ENCODE measurements around the gene TRHDE. TPM values are rescaled to one million over a fixed set of nuclear protein-coding genes. Genes with fewer than 3 reads are reported as not detected.

The TRHDE gene
- total RNA-seq, 1 experiment from 2014 or later, result 1.9 TPM

DNA sequence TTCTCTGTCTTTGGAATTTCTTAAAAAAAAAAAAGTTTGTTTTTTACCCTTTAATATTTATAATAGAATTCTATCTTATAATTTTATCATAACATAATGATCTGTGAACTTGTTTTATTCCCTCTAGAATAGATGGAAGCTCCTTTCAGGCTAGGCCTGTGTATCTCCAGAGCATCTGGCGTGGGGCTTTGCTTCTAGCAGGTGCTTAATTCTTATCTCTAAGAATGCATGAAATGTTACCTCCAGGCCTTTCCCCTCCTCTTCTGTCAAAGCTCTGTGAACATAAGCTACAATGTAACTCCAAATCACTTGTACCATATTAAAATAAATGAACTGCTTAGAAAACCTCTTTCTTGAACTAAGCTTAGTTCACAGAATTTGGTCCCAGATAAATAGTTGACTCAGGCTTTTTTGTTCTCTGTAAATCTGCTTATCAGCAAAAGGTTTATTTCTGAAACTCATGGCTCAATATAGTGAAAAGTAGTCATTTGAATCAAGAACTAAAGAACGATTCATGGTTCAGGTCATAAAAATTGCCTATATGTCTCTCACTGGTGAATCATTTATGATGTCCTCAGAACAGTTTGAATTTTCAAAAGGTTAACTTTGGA, 407.1 kb downstream of the TRHDE start:
- H3K36me3 ChIP-seq (ENCODE audit: control insufficient read depth, insufficient read depth, low read length), result no peaks in the 10 kb centered on the region
- ChIA-PET POLR2A (no interaction called here), CTCF (no interaction called here)
- H3K9me3 ChIP-seq (ENCODE audit: control insufficient read depth, insufficient read depth, low read depth, low read length), result no peaks in the 10 kb centered on the region; the same call in 1 of the 2 replicates
- in situ Hi-C loops (cut with HindIII; ENCODE audit: low pct_unique_long_range_greater_than_20kb, low sequenced_read_pairs), result no loop called here
- no peaks in the 10 kb centered on the region for H3K27me3 ChIP-seq (ENCODE audit: control insufficient read depth, insufficient read depth, low read length)
- no peak for DNase-seq (ENCODE audit: low read depth, low spot score)
- TF ChIP-seq POLR2AphosphoS5 (IDR thresholded peaks at IDR 0.05; ENCODE audit: low read depth, low read length), result no peak
- TF ChIP-seq SIN3A (IDR thresholded peaks at IDR 0.05; ENCODE audit: borderline replicate concordance, insufficient read depth, low read depth, low read length), result no peak
- TF ChIP-seq, protein P1, sequence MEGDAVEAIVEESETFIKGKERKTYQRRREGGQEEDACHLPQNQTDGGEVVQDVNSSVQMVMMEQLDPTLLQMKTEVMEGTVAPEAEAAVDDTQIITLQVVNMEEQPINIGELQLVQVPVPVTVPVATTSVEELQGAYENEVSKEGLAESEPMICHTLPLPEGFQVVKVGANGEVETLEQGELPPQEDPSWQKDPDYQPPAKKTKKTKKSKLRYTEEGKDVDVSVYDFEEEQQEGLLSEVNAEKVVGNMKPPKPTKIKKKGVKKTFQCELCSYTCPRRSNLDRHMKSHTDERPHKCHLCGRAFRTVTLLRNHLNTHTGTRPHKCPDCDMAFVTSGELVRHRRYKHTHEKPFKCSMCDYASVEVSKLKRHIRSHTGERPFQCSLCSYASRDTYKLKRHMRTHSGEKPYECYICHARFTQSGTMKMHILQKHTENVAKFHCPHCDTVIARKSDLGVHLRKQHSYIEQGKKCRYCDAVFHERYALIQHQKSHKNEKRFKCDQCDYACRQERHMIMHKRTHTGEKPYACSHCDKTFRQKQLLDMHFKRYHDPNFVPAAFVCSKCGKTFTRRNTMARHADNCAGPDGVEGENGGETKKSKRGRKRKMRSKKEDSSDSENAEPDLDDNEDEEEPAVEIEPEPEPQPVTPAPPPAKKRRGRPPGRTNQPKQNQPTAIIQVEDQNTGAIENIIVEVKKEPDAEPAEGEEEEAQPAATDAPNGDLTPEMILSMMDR (IDR thresholded peaks at IDR 0.05), result no peak
- TF ChIP-seq, protein P2, sequence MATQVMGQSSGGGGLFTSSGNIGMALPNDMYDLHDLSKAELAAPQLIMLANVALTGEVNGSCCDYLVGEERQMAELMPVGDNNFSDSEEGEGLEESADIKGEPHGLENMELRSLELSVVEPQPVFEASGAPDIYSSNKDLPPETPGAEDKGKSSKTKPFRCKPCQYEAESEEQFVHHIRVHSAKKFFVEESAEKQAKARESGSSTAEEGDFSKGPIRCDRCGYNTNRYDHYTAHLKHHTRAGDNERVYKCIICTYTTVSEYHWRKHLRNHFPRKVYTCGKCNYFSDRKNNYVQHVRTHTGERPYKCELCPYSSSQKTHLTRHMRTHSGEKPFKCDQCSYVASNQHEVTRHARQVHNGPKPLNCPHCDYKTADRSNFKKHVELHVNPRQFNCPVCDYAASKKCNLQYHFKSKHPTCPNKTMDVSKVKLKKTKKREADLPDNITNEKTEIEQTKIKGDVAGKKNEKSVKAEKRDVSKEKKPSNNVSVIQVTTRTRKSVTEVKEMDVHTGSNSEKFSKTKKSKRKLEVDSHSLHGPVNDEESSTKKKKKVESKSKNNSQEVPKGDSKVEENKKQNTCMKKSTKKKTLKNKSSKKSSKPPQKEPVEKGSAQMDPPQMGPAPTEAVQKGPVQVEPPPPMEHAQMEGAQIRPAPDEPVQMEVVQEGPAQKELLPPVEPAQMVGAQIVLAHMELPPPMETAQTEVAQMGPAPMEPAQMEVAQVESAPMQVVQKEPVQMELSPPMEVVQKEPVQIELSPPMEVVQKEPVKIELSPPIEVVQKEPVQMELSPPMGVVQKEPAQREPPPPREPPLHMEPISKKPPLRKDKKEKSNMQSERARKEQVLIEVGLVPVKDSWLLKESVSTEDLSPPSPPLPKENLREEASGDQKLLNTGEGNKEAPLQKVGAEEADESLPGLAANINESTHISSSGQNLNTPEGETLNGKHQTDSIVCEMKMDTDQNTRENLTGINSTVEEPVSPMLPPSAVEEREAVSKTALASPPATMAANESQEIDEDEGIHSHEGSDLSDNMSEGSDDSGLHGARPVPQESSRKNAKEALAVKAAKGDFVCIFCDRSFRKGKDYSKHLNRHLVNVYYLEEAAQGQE (IDR thresholded peaks at IDR 0.05; ENCODE audit: insufficient read depth in 1 of 2, low read depth in 2 of 2, low read length in 1 of 2), result no peak
- TF ChIP-seq TCF7L2 (IDR thresholded peaks at IDR 0.05; ENCODE audit: low read depth, low read length), result no peak
- no peak for ATAC-seq
- no TSS peak for BruUV-seq (replicated peaks)
- H3K4me1 ChIP-seq (ENCODE audit: control insufficient read depth, insufficient read depth, low read length), result no peaks in the 10 kb centered on the region
- H3K4me3 ChIP-seq (ENCODE audit: low read depth in 2 of 2, low read length in 2 of 2), result no peak overlapping the region
- intact Hi-C loops (cut with micrococcal nuclease; ENCODE audit: unreplicated experiment), result no loop called here
- H3K27ac ChIP-seq (ENCODE audit: low read length), result no peak overlapping the region

DNA sequence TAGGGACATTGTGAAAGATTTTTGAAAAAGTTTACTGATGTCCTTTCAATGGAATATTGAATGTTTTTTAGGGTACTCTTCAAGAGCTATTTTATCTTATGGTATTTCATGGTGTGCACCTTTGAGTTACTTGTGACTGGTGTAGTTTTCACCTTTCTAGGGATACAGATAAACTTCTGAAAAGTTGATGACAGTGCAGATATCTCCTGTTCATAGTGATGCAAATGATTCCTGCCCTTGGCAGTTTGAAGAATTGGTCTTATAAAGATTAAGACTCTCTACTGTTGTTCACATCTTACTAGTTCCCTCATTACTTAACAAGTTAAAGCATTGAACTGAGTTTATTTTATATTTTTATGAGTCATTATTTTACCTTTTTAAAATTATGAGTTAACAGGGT, 408.9 kb downstream of the TRHDE start:
- H3K27ac ChIP-seq (ENCODE audit: low read length), result no peak overlapping the region
- no peaks in the 10 kb centered on the region for H3K27me3 ChIP-seq (ENCODE audit: control insufficient read depth, insufficient read depth, low read length)
- no peak for DNase-seq (ENCODE audit: low read depth, low spot score)
- ATAC-seq, result no peak
- H3K4me3 ChIP-seq (ENCODE audit: low read depth in 2 of 2, low read length in 2 of 2), result no peak overlapping the region
- no peaks in the 10 kb centered on the region for H3K4me1 ChIP-seq (ENCODE audit: control insufficient read depth, insufficient read depth, low read length)
- in situ Hi-C loops (cut with HindIII; ENCODE audit: low pct_unique_long_range_greater_than_20kb, low sequenced_read_pairs), result no loop called here
- ChIA-PET CTCF (no interaction called here), POLR2A (no interaction called here)
- TF ChIP-seq, protein P2 (IDR thresholded peaks at IDR 0.05; ENCODE audit: insufficient read depth in 1 of 2, low read depth in 2 of 2, low read length in 1 of 2), result no peak
- TF ChIP-seq, protein P1 (IDR thresholded peaks at IDR 0.05), result no peak
- TF ChIP-seq POLR2AphosphoS5 (IDR thresholded peaks at IDR 0.05; ENCODE audit: low read depth, low read length) (no peak), TCF7L2 (IDR thresholded peaks at IDR 0.05; ENCODE audit: low read depth, low read length) (no peak), SIN3A (IDR thresholded peaks at IDR 0.05; ENCODE audit: borderline replicate concordance, insufficient read depth, low read depth, low read length) (no peak)
- intact Hi-C loops (cut with micrococcal nuclease; ENCODE audit: unreplicated experiment), result no loop called here
- no TSS peak for BruUV-seq (replicated peaks)
- H3K9me3 ChIP-seq (ENCODE audit: control insufficient read depth, insufficient read depth, low read depth, low read length), result no peaks in the 10 kb centered on the region; the same call in 1 of the 2 replicates
- no peaks in the 10 kb centered on the region for H3K36me3 ChIP-seq (ENCODE audit: control insufficient read depth, insufficient read depth, low read length)

All from Panc1 (cell line).